GM21423 (cell line): Measurements from ENCODE around the gene TAF5.
A peak's percentile ranks its signal among the peaks of the same experiment; 100 is the strongest.
"Not testable (repeated sequence)": the region's sequence is repeated elsewhere in the genome, so short reads cannot be mapped to it uniquely, and the experiment has no call there.

Experiments used
- ATAC-seq: cut with Tn5 transposase; IDR thresholded peaks from one replicate; pipeline ENCODE4 v1.9.1; 2021; ENCODE audit warnings: mild to moderate bottlenecking, moderate library complexity; ENCODE audit not compliant: unreplicated experiment

TAF5 gene

GRCh38 chr10:103367782-103368518, at the start of gene TAF5:
Gene TAF5, plus strand, starts transcription at chr10:103367976. Its CDS starts 14 bp downstream, at chr10:103367990.
- ATAC-seq, result peak; percentile 58

- ATAC-seq, result no peak
Observed at GRCh38 chr10:103327906-103328305, 39.9 kb upstream of the TAF5 start.

DNA sequence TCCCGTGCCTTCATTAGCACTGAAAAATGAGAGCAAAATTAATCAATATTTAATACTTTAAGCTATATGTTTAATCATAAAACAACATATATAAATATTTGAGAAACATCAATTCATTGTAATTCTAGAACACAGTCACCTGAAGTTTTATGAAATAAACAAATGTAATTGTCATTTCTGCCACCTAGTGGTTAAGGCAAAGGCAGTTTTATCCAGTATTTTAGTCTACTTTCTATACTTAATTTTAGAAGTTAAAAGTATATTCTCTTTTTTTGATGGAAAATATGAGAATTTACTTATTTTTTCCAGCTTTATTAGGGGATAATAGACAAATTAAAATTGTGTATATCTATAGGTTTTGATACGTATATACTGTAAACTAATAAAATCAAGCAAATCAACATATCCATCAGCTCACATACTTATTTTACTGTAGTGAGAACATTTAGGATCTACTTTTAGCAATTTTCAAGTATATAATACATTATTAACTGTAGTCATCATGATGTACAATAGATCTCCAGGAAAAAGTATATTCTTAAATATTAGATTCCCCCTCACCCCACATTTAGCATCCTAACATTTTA, 33.7 kb upstream of the TAF5 start:
- no peak for ATAC-seq

DNA sequence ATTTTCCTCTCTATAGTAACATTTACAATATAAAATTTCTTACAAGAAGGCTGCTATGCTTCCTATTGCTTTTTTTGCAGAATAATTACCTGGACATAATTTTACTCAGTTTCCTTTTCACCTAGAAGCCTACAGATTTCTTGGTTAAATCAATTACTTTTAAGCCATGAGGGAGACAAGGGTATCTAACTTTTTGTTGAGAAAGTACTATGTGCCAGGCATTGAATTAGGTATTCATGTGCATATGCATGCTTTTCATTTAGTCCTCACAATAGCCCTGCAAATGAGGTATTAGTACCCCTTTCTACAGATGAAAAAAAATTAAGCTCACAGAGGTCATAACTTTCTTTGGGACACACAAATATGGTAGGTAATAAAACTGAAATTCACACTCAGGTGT, 33.2 kb upstream of the TAF5 start:
- ATAC-seq, result no peak

DNA sequence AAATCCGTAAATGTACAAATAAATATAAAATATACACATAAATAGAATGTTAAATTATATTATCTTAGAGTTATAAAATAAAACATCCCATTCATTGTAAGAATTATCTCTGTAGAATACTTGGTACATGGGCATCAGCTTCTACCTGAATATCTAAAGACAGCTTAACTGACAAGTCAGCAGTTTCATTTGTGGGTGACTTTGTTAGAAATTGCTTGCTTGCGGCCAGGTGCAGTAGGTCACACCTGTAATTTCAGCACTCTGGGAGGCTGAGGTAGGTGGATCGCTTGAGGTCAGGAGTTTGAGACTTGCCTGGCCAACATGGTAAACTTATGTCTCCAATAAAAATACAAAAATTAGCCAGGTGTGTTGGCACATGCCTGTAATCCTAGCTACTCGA, 31.4 kb upstream of the TAF5 start:
- ATAC-seq, result no peak

DNA sequence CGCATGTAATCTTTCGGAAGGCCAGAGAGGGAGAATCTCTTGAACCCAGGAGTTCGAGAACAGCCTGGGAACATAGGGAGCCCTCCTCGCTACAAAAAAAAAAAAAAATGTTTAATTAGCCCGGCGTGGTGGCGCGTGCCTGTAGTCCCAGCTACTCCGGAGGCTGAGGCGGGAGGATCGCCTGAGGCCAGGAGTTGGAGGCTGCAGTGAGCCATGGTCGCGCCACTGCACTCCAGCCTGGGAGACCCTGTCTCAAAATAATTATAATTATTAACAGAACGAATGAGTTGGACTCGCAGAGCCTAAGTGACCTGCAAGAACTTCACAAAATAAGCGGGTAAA, 17.6 kb upstream of the TAF5 start:
- no peak for ATAC-seq

DNA sequence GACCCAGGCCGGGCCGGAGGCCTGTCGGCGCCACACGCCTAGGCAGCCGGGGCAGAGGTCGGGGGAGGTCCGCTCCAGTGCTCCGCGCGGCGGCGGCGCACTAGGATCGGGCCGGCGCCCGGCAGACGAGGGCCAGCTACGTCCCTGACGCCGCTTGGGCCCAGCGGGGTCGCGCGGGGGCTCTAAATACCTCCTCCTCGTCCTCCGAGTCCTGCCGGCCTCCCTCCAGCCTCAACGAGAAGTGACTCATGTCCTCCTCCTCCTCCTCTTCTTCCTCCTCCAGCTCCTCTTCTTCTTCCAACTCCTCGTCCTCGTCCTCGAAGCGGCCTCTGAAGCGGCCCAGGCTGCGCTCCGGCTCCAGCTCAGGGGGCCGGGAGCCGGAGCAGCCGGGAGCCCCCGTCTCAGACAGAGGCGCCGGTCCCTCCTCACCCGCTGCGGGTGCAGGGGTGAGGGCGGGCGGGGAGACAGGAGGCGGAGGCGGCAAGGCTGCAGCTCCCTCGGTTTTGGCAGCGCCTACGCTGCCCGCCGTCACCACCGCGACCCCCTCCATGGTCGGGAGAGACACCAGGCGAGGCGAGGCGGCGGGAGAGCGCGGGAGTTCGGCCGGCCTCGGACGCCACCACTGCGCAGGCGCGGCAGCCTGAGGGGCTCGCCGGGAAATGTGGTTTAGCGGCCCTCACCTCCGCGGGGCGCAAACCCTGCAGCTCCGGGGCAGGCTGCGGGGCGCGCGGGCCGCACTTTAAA, 17.1 kb upstream of the TAF5 start, which contains the start of gene PCGF6:
Gene PCGF6, minus strand, starts transcription at position 624 of the 744 bp plus-strand sequence. Its CDS starts 74 bp downstream, at position 550.
- ATAC-seq, result peak; percentile 72

GRCh38 chr10:103353281-103353680, 14.5 kb upstream of the TAF5 start:
- ATAC-seq, result no peak

DNA sequence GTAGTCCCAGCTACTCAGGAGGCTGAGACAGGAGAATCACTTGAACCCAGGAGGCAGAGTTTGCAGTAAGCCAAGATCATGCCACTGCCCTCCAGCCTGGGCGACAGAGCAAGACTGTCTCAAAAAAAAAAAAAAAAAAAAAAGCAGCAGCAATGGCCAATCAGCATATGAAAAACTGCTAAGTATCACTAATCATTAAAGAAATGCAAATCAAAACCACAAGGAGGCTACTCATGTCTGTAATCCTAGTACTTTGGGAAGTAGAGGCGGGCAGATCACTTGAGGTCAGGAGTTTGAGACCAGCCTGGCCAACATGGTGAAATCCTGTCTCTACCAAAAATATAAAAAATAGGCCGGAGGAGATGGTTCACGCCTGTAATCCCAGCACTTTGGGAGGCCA, 13.2 kb upstream of the TAF5 start:
- ATAC-seq, result not testable (repeated sequence)

- ATAC-seq, result no peak
Observed at GRCh38 chr10:103355906-103356599, 11.7 kb upstream of the TAF5 start.

- ATAC-seq, result not testable (repeated sequence)
Observed at GRCh38 chr10:103359493-103359892, 8.3 kb upstream of the TAF5 start.

DNA sequence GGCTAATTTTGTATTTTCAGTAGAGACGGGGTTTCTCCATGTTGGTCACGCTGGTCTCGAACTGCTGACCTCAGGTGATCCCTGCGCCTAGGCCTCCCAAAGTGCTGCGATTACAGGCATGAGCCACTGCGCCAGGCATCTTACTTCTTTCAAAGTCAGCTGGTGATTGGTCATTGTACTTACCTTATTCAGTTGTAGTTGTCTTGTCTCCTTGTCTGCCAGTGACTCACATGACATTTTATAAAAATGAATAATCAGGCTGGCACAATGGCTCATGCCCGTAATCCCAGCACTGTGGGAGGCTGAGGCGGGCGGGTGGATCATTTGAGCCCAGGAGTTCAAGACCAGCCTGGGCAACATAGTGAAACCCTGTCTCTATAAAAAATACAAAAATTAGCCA, 7.0 kb upstream of the TAF5 start:
- ATAC-seq, result not testable (repeated sequence)

DNA sequence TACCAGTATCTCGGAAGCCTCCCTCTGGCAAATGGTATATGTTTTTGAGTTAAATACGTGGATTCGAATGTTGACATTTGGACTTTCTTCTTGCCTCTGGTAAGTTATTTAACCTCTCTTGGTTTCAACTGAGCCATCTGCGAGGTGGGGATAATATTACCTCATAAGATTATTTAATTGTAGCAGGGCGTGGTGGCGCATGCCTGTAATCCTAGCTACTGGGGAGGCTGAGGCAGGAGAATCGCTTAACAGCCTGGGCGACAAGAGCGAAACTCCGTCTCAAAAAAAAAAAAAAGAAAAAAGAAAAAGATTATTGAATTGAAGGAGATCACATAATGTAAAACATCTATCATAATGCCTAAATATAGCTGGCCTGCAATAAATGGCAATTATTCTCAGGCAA, 396 bp upstream of the TAF5 start:
- no peak for ATAC-seq

DNA sequence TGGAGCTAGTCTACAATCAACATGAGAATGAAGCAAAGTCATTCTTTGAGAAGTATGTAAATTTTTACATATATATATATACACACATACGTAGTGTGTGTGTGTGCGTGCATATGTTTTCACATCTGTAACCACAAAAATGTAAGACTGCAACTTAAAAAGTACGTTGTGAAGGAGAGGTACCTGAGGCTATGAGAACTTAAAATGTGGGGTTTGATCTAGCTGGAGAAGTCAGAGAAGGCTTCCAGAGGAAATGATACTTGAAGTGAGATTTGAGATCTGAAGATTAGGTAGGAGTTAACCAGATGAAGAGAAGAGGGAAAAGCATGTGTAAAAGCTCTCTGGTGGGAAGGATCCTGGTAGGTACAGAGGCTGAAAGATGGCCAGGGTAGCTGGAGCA, 5.8 kb downstream of the TAF5 start:
- no peak for ATAC-seq

DNA sequence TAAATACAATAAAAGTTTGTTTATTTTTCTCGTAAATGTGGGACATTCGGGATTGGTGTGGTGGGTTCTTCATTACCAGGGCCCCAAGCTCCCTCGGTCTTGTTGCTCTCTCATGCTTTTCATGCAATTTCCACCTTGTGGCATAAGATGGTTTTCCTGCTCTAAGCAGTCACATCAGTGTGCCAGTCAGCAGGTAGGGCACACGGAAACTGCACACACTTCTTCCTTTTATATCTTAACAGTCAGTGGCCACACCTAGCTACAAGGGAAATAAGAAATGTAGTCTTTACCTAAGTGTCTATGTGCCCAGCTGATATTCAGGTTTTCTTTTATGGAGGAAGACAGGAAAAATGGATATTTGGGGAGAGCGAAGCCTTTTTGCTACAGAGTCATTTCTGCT, 6.5 kb downstream of the TAF5 start:
- ATAC-seq, result no peak

GRCh38 chr10:103382769-103383168, 15.0 kb downstream of the TAF5 start:
- ATAC-seq, result no peak

DNA sequence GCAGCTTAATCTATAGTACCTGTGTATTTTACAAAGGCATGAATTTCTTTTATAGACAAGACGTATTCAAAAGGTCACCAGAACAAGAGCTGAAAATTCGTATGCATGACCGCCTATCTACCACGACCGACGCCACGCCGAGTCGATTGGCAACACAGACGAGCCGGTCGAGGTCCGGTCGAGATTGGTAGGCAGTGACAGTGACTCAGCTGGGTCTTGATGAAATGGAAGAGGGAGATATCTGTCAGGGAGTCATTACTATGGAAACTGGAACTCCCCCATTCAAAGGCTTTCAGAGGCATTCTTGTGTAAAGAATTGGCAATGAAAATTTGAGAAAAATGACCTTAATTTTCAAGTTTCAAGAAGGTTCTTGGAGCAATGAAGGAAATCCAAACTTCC, 26.4 kb downstream of the TAF5 start:
- ATAC-seq, result no peak

DNA sequence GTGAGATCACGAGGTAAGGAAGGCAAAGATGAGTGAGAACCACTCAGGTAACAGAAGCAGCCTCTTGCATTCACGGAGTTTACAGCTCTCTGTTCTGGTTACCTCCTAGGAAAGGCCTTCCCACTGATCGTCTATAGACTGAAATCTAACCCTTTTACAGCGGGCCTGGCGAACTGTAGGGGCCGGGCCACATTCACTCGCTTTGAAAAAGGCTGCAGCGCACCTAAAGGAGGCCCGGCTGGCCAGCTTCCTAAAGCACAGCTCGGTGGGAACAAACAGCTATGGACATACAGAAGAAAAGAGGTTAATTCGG, 27.9 kb downstream of the TAF5 start:
- no peak for ATAC-seq

DNA sequence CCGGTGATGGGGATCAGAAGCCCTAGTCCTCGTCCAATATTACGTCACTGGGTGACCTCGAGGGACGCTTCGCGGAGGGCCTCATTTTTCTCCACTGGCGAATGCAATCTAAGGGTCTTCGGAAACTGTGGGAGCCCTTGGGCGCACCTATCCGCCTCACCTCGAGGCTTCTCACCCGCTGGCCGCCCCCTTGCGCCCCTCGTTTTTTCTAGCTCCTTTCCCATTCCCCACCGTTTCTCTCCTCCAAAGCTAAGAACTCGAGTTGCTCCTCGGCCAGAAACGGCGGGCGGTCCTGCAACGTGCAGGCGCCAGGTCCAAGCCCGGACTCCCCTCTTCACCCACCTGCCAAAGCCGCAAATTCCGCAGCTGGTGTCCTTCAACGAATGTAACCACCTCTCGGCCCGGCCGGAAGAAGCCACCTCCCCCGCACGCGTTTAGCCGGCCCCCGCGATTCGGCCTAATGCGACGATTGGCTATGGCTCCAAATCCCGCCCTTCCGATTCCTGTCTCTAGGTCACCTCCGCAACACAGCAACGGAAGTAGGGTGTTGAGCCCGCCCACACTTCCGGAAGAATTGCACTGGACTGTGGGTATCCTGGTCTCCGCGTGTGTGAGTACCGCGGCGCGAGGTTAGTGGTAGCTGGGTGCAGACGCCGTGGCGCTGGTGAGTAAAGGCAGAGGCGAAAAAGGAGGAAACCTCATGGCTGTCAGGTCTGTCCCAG, 28.5 kb downstream of the TAF5 start, which contains the start of the genes ATP5MK and PDCD11:
Gene ATP5MK, minus strand, starts transcription at position 409 of the 722 bp plus-strand sequence. CDS start 4,018 bp downstream, outside the sequence.
Gene PDCD11, plus strand, starts transcription at position 560 of the 722 bp plus-strand sequence. CDS start 1,801 bp downstream, outside the sequence.
- peak; percentile 98 for ATAC-seq

DNA sequence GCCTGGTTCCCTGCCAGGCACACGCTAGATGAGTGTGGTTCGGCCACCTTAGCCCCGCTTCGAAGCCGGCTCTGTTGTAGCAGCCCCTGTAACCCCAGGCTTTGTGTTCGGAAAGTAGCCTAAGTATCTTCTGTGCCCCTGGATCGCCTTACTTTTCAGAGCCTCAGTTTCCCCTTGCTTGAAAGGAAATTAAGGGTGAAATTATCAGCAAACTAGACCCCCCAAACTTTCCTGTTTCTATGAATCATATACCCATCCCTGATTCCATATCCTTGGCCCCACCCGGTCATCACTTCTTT, 29.0 kb downstream of the TAF5 start:
- no peak for ATAC-seq
